HEK293 (cell line): ENCODE measurements around the gene B4GALNT4.
"Not testable (repeated sequence)": the region's sequence is repeated elsewhere in the genome, so short reads cannot be mapped to it uniquely, and the experiment has no call there.

Source experiments
- CTCF ChIA-PET: fragments of 350-600 bp; formaldehyde crosslinking; extraction: SDS; loops from one replicate; lab custom pipeline; 2021; ENCODE audit warnings: antibody characterized with exemption; lab: Yijun Ruan, JAX
- POLR2A ChIA-PET: fragments of 300-600 bp; formaldehyde crosslinking; extraction: SDS; loops from one replicate; lab custom pipeline; 2020; ENCODE audit warnings: antibody characterized with exemption, inconsistent platforms; lab: Yijun Ruan, JAX
- H3K27ac ChIP-seq: fragments of 200-500 bp; sonication (Bioruptor generic); 2 replicates; pipeline ENCODE4 v1.5.1; 2014; ENCODE audit warnings: low read depth, low read length, control low read depth, inconsistent platforms; ENCODE audit errors: extremely low read depth
- H3K36me3 ChIP-seq, 2 experiments: fragments of 200-500 bp in 1 of 2; sonication (Bioruptor generic) in 1 of 2; 1 replicate in 1 of 2; 2 replicates in 1 of 2; pipeline ENCODE4 v1.5.1; 2014 to 2017; ENCODE audit warnings: inconsistent platforms in 2 of 2, low read length in 2 of 2; ENCODE audit not compliant: control insufficient read depth in 2 of 2, insufficient read depth in 1 of 2
- H3K4me1 ChIP-seq: fragments of 200-500 bp; sonication (Bioruptor generic); 2 replicates; pipeline ENCODE4 v1.5.1; 2014; ENCODE audit warnings: mild to moderate bottlenecking, low read length, inconsistent platforms; ENCODE audit not compliant: control insufficient read depth, insufficient read depth
- H3K4me3 ChIP-seq: 2 replicates; pipeline ENCODE4 v1.5.1; 2011; ENCODE audit warnings: low read depth, mild to moderate bottlenecking, control low read depth, low read length, moderate library complexity
- H3K9me3 ChIP-seq: fragments of 200-500 bp; sonication (Bioruptor generic); 2 replicates; pipeline ENCODE4 v1.5.1; 2014; ENCODE audit warnings: low read depth, low read length, inconsistent platforms; ENCODE audit not compliant: control insufficient read depth, insufficient read depth
- KLF17 ChIP-seq: fragments of 450-650 bp; formaldehyde crosslinking; IDR thresholded peaks from 2 replicates; pipeline ENCODE4 v1.5.1; 2016; ENCODE audit warnings: missing biosample characterization, missing genetic modification characterization
- RBAK ChIP-seq: fragments of 450-650 bp; formaldehyde crosslinking; IDR thresholded peaks from 2 replicates; pipeline ENCODE4 v1.5.1; 2016; ENCODE audit warnings: missing biosample characterization, missing genetic modification characterization
- WT1 ChIP-seq: fragments of 450-650 bp; formaldehyde crosslinking; IDR thresholded peaks from 2 replicates; pipeline ENCODE4 v1.5.1; 2016; ENCODE audit warnings: missing biosample characterization, missing genetic modification characterization
- ZBTB26 ChIP-seq: fragments of 450-650 bp; formaldehyde crosslinking; optimal IDR thresholded peaks from 2 replicates; pipeline ENCODE3; 2016; ENCODE audit warnings: missing biosample characterization, mild to moderate bottlenecking, missing genetic modification characterization
- ZBTB49 ChIP-seq: fragments of 450-650 bp; formaldehyde crosslinking; IDR thresholded peaks from 2 replicates; pipeline ENCODE4 v1.5.1; 2016; ENCODE audit warnings: missing biosample characterization, missing genetic modification characterization, low read depth
- ZBTB8A ChIP-seq: fragments of 450-650 bp; formaldehyde crosslinking; IDR thresholded peaks from 2 replicates; pipeline ENCODE4 v1.5.1; 2016; ENCODE audit warnings: missing biosample characterization, missing genetic modification characterization
- ZFP41 ChIP-seq: fragments of 450-650 bp; formaldehyde crosslinking; IDR thresholded peaks from 2 replicates; pipeline ENCODE4 v1.5.1; 2016; ENCODE audit warnings: missing biosample characterization, missing genetic modification characterization, borderline replicate concordance
- ZNF112 ChIP-seq: fragments of 450-650 bp; formaldehyde crosslinking; IDR thresholded peaks from 2 replicates; pipeline ENCODE4 v1.5.0; 2017; ENCODE audit warnings: missing biosample characterization, missing genetic modification characterization
- ZNF169 ChIP-seq: fragments of 450-650 bp; formaldehyde crosslinking; IDR thresholded peaks from 2 replicates; pipeline ENCODE4 v1.5.1; 2016; ENCODE audit warnings: missing biosample characterization, missing genetic modification characterization
- ZNF302 ChIP-seq: fragments of 450-650 bp; formaldehyde crosslinking; IDR thresholded peaks from 2 replicates; pipeline ENCODE4 v1.5.1; 2016; ENCODE audit warnings: missing biosample characterization, missing genetic modification characterization, low read depth
- ZNF335 ChIP-seq: fragments of 450-650 bp; formaldehyde crosslinking; conservative IDR thresholded peaks from 2 replicates; pipeline ENCODE4 v1.5.1; 2016; ENCODE audit warnings: missing biosample characterization, missing genetic modification characterization
- ZNF362 ChIP-seq: fragments of 450-650 bp; formaldehyde crosslinking; IDR thresholded peaks from 2 replicates; pipeline ENCODE4 v1.5.1; 2016; ENCODE audit warnings: missing biosample characterization, missing genetic modification characterization
- ZNF37A ChIP-seq: fragments of 450-650 bp; IDR thresholded peaks from 2 replicates; pipeline ENCODE4 v1.5.1; 2018; ENCODE audit warnings: missing biosample characterization, missing genetic modification characterization
- ZNF404 ChIP-seq: fragments of 450-650 bp; formaldehyde crosslinking; IDR thresholded peaks from 2 replicates; pipeline ENCODE4 v1.5.1; 2017; ENCODE audit warnings: missing biosample characterization, missing genetic modification characterization
- ZNF548 ChIP-seq: fragments of 450-650 bp; formaldehyde crosslinking; IDR thresholded peaks from 2 replicates; pipeline ENCODE4 v1.5.1; 2016; ENCODE audit warnings: missing biosample characterization, missing genetic modification characterization
- ZNF560 ChIP-seq: fragments of 450-650 bp; formaldehyde crosslinking; IDR thresholded peaks from 2 replicates; pipeline ENCODE4 v1.5.1; 2017; ENCODE audit warnings: missing biosample characterization, missing genetic modification characterization, borderline replicate concordance
- ZNF571 ChIP-seq: fragments of 450-650 bp; formaldehyde crosslinking; IDR thresholded peaks from 2 replicates; pipeline ENCODE4 v1.5.0; 2017; ENCODE audit warnings: missing biosample characterization, missing genetic modification characterization
- ZNF580 ChIP-seq: fragments of 450-650 bp; formaldehyde crosslinking; IDR thresholded peaks from 2 replicates; pipeline ENCODE4 v1.5.1; 2016; ENCODE audit warnings: missing biosample characterization, missing genetic modification characterization
- ZNF664 ChIP-seq: fragments of 450-650 bp; formaldehyde crosslinking; IDR thresholded peaks from 2 replicates; pipeline ENCODE4 v1.5.1; 2016; ENCODE audit warnings: missing biosample characterization, missing genetic modification characterization
- ZNF677 ChIP-seq: fragments of 450-650 bp; IDR thresholded peaks from 2 replicates; pipeline ENCODE4 v1.5.0; 2018; ENCODE audit warnings: missing biosample characterization, mild to moderate bottlenecking, missing genetic modification characterization, moderate library complexity
- ZNF776 ChIP-seq: fragments of 450-650 bp; formaldehyde crosslinking; IDR thresholded peaks from 2 replicates; pipeline ENCODE4 v1.5.0; 2017; ENCODE audit warnings: missing biosample characterization, missing genetic modification characterization, borderline replicate concordance
- ZNF830 ChIP-seq: fragments of 450-650 bp; IDR thresholded peaks from 2 replicates; pipeline ENCODE4 v1.5.0; 2018; ENCODE audit warnings: missing biosample characterization, missing genetic modification characterization, low read depth, mild to moderate bottlenecking, moderate library complexity

Gene B4GALNT4

GRCh38 chr11:424232-424631, 54.9 kb downstream of the B4GALNT4 start (continued):
- no peak for TF ChIP-seq ZBTB49 (tag by site-specific recombination)
- TF ChIP-seq, all 188 proteins: peak for 0

GRCh38 chr11:424766-425165, 55.5 kb downstream of the B4GALNT4 start:
- H3K27ac ChIP-seq, H3K4me1 ChIP-seq, H3K9me3 ChIP-seq, H3K4me3 ChIP-seq, POLR2A ChIA-PET, H3K36me3 ChIP-seq, CTCF ChIA-PET: not testable (repeated sequence)

- no peaks in the 10 kb centered on the region for H3K4me1 ChIP-seq
- ChIA-PET CTCF (interaction anchor here (1.6 kb wide), 1 partner anchor 23 kb away, joined by 4 read pairs; no protein-coding TSS in a partner anchor), POLR2A (no interaction called here)
- TF ChIP-seq ZBTB8A: no peak
- TF ChIP-seq ZNF37A (tag by site-specific recombination): no peak
- TF ChIP-seq ZFP41: no peak
- TF ChIP-seq ZNF112 (tag by site-specific recombination): no peak
- no peak for TF ChIP-seq WT1 (tag by site-specific recombination)
- TF ChIP-seq ZNF560 (tag by site-specific recombination): no peak
- no peak for TF ChIP-seq RBAK
- TF ChIP-seq ZNF830 (tag by site-specific recombination): no peak
- TF ChIP-seq ZNF404 (tag by site-specific recombination): no peak
- TF ChIP-seq ZNF664 (tag by site-specific recombination): no peak
- TF ChIP-seq ZNF580 (tag by site-specific recombination): no peak
- no peak for TF ChIP-seq ZNF548 (tag by site-specific recombination)
- no peak for TF ChIP-seq ZNF677 (tag by site-specific recombination)
- no peak for TF ChIP-seq ZNF776 (tag by site-specific recombination)
- TF ChIP-seq ZNF302 (tag by site-specific recombination): no peak
- TF ChIP-seq, all 188 proteins: peak for 0
- Histone ChIP-seq H3K9me3 (no peaks in the 10 kb centered on the region), H3K4me3 (no peak overlapping the region), H3K27ac (no peak overlapping the region), H3K36me3 (no peaks in the 10 kb centered on the region)
Measured at GRCh38 chr11:425301-425700, 56.0 kb downstream of the B4GALNT4 start.

GRCh38 chr11:426851-427250, 57.6 kb downstream of the B4GALNT4 start:
- CTCF ChIA-PET: interaction anchor here (0.5 to 1.6 kb wide), 3 partner anchors 21 to 176 kb away, joined by 3 to 4 read pairs (median 3); no protein-coding TSS in a partner anchor
- Histone ChIP-seq H3K9me3 (no peaks in the 10 kb centered on the region), H3K36me3 (no peaks in the 10 kb centered on the region), H3K4me1 (no peaks in the 10 kb centered on the region), H3K4me3 (no peak overlapping the region), H3K27ac (no peak overlapping the region)
- POLR2A ChIA-PET: no interaction called here
- TF ChIP-seq ZNF571 (no peak), ZBTB26 (tag by site-specific recombination) (no peak), ZNF362 (tag by site-specific recombination) (no peak), KLF17 (tag by site-specific recombination) (no peak), ZNF335 (tag by site-specific recombination) (no peak), ZNF169 (tag by site-specific recombination) (no peak)
